ENCODE data around the gene CHEK2.
"Not testable (repeated sequence)": the region's sequence is repeated elsewhere in the genome, so short reads cannot be mapped to it uniquely, and the experiment has no call there.

Gene CHEK2

DNA sequence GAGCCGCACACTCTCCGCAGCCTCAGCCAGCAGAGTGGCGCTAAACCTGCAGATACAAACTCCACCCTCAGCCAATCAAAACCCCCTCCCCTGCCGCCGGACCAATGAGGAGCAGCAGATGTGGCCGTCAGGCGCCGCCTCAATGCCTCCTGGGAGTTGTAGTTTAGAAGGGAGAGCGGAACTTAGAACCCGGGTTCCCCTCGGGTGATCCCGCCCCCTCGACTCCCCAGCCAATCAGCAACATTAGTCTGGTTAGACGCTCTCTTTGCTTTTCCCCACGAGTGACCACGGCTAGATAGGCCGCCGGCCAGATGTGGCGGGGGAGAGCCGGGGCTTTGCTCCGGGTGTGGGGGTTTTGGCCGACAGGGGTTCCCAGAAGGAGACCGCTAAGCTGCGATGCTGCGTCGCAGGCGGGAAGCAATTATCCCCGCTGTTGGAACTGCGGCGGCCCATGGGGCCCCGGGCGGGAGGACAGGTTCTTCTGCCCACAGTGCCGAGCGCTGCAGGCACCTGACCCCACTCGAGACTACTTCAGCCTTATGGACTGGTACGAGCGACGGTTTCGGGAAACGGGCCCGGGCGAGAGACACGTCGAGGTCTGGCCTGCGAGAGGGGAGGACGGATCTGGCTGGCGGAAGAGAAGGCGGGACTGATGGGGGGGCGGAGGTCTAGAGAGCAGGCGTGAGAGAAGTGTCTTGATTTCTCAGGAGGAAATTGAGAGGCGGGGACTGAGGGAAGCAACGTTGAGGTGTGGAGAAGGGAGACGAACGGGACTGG lies at the start of gene CHEK2, which contains the start of gene HSCB:
CHEK2 (minus strand) TSS at position 36 of the 777 bp plus-strand sequence. CDS start 7,099 bp downstream, outside the sequence.
HSCB (plus strand) TSS at position 255 of the 777 bp plus-strand sequence; CDS start at position 312, 57 bp downstream.
- DNase-seq (ENCODE audit: low spot score) = peak; percentile 99

DNA sequence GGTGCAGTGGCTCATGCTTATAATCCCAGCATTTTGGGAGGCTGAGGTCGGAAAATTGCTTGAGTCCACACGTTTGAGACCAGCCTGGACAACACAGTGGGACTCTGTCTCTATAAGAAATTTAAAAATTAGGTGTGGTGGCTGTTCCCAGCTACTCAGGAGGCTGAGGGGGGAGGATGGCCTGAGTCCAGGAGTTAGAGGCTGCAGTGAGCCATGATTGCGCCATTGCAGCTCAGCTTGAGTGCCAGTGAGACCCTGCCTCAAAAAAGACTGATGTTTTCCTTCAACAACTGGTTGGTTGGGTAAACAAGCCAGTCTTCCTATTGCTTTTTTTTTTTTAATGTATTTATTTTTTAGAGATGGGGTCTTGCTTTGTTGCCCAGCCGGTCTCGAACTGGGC lies 49.5 kb upstream of the CHEK2 start:
- DNase-seq (ENCODE audit: low spot score) = no peak

DNA sequence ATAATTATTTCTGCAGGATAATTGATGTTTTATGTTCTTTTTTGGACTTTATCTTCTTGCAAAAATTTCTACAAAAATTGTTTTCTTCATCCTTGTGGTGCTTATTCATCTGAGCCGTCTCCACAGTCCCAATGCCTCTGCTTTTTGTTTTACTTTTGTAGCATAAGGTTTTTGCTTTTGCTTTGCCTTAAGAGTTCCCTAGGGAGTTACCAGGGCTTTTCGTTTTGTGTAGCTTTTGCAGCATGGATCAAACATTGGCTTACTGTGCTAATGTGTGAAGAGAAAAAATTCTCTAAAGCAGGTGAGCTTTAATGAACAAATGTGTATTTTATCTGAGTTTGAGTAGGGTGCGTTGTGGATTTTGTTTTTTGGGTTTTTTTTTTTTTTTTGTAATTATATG lies 47.0 kb upstream of the CHEK2 start:
- no peak for DNase-seq (ENCODE audit: low spot score)

DNA sequence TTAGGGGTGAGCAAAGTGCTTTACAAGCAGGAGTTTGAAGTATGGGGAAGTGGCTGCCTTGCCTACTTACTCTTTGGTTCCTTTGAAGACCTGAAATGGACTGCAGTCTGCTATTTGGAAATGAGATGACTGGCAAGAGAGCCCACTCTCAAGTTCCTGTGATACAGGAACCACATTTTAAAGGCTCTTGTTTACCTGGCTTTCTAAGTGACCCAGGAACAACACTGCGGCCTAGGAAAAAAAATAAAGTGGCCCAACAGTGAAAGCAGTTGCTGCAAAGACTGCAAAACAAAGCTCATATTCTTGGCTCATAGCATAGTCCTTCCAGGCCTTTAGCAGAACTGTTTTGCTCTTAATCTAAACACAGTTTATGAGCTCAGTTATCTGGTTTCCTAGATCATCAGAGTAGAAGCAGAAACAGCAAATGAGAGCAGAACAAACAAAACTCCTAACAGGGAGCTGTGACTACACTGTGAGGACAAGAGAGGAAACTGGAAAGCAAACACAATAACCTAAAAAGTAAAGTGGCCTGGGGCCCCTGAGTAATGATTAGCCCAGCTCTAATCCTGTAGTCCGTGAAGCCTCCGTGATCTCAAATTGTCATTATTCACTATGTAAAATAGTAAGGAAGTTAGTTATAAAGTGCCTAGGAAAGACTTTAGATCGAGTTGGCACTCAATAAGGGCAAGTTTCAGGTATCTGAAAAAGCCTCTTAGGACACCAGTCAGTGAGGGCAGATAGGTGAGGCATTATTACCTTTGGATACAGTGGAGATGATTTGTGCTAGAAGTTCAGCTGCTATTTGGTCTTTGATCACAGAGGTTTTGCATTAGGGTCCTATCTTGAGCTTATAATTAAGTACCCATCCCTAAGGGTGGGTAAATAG lies 42.4 kb upstream of the CHEK2 start:
- DNase-seq (ENCODE audit: low spot score) = no peak

DNA sequence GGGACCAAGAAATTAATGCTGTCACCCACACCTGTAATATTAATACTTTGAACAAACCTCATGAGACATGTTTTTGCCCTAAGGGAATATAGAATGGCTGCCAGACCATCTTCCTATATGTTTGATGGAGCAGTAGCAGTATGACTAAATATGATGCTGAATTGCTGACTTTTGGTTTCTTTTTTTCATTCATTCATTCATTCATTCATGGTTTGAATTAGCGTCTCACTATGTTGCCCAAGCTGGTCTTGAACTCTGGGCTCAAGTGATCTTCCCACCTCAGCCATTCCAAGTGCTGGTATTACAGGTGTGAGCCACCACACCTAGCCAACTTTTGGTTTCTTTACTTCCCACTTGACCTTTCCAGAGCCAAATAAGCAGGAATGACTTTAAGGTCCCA lies 38.7 kb upstream of the CHEK2 start:
- DNase-seq (ENCODE audit: low spot score) = no peak

DNA sequence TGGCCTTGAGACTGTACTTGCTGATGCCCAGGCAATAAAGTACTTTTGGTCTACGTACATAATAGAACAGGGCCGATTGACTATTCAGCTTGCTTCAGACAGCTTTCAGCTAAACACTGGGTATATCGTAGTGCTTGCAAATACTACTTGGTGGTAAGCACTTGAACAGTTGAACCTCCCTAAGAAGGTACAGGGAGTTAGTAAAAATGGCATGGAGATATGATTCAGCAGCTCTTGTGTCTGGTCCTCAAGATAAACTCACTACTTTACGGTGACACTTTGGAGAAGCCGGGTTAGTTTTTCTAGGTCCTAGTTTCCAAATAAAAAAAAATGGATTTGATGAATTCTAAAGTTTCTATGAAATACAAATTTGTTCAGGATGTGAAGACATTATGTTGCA lies 38.2 kb upstream of the CHEK2 start:
- no peak for DNase-seq (ENCODE audit: low spot score)

DNA sequence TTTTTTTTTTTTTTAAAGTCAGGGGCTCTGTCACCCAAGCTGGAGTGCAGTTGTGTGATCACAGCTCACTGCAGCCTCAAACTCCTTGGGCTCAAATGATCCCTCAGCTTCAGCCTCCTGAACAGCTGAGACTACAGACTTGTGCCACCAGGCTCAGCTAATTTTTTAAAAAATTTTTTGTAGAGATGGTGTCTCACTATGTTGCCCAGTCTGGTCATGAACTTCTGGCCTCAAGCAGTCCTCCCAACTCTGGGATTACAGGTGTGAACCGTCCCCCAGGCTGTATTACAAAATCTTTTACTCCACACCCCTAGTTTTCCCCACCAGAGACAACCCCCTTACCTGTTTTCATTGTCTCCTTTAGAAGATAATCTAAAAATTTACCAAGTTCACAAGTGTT lies 32.8 kb upstream of the CHEK2 start:
- no peak for DNase-seq (ENCODE audit: low spot score)

DNA sequence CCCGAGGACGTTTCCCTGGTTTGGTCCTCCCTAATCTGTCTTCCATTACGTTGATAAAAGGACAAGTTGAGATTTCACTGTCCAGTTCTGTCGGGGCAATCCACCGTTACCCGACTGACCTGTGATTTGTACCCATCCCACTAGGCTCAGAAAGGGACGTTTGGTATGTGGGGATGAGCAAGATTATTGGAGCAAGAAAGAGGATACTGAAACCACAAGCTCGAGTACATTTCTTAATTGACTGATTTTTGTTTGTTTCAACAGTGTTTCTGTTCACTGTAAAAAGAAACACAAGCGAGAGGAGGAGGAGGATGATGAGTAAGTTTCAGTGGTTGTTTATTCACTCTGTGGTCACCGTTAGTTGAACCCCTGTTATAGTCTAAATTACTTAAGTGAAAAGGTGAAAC lies 31.8 kb upstream of the CHEK2 start:
- DNase-seq (ENCODE audit: low spot score) = no peak

DNA sequence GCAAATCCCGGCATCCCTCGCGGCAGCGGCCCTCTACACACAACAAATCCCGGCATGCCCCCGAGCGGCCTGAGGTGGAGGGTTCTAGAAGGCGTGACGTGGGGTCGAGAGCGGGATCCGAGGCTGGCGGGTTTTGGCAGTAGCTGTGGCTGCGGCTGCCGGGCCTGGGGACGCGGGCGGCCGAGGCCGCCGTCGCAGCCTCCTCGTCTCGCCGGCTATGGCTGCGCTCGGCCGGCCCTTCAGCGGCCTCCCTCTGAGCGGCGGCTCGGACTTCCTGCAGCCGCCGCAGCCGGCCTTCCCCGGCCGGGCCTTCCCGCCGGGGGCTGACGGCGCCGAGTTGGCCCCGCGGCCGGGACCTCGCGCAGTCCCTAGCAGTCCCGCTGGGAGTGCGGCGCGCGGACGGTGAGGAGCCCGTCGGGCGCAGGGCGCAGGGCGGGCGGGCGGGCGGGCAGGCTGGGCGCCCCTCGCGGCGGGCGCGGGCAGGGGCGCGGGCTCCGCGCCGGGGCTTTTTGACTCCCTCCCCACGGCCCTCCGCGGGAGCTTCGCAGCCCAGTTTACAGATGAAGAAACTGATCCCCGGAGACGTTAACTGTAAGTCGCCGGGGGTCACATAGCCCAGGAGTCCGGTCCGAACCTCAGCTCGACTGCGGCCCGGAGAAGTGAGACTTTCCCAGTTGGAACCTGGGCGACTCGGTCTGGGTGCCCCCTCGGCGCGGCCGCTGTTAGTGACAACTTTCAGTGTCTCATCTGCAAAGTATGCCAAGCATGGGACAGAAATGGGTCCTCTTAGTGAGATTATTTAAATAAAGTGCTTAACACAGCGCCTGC lies 31.2 kb upstream of the CHEK2 start, which contains the start of gene CCDC117:
CCDC117 (plus strand) TSS at position 63 of the 828 bp plus-strand sequence; CDS start at position 218, 155 bp downstream.
- peak; percentile 97 for DNase-seq (ENCODE audit: low spot score)

DNA sequence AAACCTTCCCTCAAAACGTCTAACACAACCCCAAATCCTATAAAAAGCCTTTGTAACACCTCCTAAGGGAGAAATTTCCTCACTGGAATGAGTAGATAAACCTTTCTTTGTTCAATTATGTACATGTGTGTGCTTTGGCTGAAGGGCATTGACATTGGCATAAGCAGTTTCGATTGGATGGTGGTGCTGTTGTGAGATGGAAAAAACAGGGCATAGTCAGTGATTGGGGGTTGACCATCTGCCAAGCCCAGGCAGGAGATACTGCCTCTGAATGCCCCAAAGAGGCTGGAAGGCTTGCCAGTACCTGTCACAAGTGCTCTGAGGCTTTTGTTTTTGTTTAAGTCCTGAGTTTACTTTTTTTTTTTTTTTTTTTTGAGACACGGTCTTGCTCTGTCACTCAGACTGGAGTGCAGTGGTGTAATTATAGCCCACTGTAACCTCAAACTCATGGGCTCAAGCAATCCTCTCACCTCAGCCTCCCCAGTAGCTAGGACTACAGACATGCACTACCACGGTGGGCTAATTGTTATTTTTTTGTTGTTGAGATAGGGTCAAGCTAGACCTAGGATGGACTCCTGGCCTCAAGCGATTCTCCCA lies 29.7 kb upstream of the CHEK2 start:
- no peak for DNase-seq (ENCODE audit: low spot score)

DNA sequence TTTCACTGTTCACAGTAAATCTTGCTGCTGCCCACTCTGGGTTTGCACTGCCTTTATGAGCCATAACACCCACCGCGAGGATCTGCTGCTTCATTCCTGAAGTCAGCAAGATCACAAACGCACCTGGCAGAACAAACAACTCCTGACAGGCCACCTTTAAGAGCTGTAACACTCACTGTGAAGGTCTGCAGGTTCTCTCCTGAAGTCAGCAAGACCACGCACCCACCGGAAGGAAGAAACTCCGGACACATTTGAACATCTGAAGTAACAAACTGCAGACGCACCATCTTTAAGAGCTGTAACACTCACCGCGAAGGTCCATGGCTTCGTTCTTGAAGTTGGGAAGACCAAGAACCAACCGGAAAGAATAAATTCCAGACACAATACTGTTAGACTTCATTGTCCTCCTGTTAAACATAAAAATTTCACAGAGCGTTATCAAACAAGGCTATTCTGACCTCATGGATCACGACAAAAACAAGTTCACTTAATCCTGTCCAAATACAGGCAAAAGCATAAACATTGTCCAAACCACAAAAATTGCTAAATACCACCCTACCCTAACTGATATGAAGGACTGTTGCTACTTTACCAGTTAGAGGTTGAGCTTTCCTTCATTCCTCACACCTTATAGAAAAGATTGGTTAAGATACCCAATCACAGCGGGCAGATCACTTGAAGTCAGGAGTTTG lies 27.9 kb upstream of the CHEK2 start:
- no peak for DNase-seq (ENCODE audit: low spot score)

DNA sequence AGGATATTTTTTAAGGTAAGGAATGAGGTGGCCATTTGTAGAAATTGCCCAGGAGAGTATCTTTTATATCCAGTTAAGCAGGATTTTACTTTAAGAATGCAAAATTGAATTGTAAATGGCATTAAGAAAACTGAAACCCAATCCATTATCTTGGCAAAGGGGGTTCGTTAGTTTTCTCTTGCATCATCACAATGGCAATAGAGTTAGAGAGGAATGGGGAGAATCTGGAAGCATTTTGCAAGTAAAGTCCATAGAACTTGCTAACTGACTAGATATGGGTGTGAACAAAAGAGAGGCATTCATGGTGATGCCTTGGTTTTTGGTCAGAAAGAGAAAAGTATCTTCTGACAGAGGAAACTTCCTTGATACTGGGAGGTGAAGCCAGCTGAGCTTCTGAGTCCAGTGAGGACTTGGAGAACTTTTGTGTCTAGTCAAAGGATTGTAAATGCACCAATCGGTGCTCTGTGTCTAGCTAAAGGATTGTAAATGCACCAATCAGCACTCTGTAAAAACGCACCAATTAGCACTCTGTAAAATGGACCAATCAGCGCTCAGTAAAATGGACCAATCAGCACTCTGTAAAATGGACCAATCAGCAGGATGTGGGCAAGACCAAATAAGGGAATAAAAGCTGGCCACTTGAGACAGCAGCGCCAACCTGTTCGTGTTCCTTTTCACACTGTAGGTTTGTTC lies 27.2 kb upstream of the CHEK2 start:
- no peak for DNase-seq (ENCODE audit: low spot score)

DNA sequence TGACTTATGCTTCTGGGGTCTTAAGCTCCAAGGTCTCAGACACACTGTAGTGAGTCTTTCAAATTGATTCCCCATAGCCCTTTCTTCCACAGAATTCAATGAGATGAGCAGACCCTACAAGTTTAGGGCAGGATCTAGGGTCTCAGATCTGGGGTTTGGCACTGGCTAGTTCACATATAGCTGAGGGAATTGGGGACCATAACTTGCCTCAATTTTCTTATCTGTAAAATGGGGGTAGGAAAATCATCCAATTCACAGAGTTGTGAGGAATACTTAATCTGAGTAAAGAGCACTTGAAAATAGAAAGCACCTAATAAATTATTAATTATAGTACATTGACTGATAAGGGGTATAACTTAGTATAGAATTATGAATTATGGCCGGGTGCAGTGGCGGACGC lies 25.0 kb upstream of the CHEK2 start:
- no peak for DNase-seq (ENCODE audit: low spot score)

DNA sequence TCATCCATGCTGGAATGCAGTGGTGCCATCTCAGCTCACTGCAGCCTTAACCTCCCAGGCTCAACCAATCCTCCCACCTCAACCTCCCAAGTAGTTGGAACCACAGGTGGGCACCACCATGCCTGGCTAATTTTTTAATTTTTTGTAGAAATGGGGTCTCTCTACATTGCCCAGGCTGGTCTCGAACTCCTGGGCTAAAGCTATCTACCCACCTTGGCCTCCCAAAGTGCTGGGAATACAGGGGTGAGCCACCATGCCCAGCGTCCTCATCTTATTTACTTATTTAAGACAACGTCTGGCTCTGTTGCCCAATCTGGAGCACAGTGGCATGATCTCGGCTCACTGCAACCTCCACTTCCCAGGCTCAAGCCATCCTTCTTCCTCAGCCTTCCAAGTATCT lies 20.4 kb upstream of the CHEK2 start:
- not testable (repeated sequence) for DNase-seq (ENCODE audit: low spot score)

DNA sequence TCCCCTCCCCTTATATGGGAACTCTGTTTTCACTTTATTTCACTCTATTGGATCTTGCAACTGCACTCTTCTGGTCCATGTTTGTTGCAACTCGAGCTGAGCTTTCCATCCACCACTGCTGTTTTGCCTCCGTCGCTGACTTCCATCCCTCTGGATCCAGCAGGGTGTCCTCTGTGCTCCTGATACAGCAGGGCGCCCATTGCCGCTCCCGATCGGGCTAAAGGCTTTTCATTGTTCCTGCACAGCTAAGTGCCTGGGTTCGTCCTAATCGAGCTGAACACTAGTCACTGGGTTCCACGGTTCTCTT lies 19.8 kb upstream of the CHEK2 start:
- no peak for DNase-seq (ENCODE audit: low spot score)

DNA sequence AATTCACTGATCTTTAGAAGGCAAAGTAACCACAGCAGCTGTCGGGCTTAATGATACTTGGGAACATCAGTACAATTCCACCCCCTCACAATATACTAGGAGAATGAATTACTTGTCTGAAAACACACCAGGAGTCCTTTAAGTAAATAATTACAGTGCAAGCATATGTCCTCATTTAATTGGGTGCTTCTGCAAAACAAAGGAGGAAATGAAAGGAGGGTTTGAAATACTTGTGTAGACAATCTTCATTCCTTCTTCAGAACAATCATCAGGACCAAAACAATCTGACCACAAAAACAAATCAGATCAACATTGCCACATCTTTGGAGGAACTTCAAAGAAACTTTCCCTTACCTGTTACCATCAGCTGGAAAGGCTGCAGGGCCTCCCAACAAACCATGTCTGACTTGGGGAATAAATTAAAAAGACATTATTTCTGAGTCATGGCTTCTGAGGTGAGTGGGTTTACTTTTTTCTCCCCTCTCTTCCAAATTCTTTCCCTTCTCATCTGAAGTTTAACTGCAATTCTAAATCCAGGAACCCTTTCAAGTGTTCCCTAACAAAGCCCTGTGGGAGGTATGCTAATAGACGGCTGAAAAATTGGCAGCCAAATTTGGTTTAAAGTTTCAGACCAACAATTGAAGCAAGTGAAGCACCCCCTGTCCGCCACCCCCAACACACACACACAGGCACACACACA lies 18.4 kb upstream of the CHEK2 start:
- no peak for DNase-seq (ENCODE audit: low spot score)

DNA sequence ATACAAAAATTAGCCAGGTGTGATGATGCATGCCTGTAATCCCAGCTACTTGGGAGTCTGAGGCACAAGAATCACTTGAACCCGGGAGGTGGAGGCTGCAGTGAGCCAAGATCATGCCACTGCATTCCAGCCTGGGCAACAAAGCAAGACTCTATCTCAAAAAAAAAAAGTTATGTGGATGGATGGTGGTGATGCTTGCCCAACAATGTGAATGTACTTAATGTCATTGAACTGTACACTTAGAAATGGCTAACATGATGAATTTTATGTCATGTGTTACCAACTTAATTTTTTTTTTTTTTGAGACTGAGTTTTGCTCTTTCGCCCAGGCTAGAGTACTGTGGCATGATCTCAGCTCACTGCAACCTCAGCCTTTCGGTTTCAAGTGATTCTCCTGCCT lies 12.9 kb upstream of the CHEK2 start:
- DNase-seq (ENCODE audit: low spot score) = not testable (repeated sequence)

DNA sequence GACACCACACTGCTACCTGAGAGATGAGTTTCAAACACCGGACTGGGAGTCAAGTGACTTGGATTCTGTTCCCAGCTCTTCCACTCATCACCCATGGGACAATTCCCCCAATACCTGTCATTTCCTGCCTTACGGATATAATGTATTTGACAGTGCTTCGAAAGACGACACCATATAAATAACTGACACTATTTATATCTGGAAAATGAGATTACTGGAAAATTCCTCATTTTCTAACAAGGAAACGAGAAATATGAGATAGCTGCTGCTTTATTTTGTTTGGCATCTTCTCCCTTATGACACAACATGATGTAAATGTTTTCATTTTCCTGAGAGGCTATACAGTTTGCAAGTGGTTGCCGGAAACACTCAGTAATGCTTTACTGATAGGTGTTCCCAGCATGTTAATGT lies 8.9 kb upstream of the CHEK2 start:
- peak; percentile 56 for DNase-seq (ENCODE audit: low spot score)

DNA sequence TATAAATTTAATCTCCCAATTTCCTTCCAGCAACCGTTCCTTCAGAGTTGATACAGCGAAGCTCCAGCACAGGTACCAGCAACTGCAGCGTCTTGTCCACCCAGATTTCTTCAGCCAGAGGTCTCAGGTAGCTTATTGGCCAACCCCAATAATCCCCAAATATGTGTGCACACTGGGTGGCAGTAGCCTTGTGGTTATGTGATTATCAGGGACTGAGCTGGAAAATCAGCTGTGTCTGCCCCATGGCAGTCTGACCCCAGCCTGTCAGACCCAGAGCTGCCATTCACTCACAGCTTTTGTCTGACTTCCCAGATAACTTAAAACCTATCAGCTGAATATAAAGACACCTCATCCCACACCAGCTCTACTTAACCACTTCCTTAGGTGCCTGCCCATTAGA lies 2.2 kb upstream of the CHEK2 start:
- no peak for DNase-seq (ENCODE audit: low spot score)

DNA sequence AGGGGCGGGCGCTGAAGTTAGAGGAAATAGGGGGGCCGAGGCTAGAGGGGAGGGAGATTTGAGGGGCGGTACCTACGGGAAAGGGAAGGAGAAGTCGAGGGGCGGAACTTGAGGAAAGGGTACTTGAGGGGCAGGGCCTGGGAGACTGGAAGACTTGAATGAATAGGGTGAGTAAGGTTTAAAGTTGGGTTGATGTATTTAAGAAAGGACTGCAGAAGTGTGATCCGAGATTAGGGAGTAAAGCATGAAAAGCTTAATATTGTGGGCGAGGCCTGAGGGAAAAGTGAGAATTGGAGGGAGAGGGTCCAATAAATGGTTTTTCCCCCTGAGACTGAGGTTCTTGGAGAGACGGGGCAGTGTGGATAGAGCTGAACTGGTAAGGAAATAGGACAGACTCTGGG lies 942 bp upstream of the CHEK2 start:
- peak; percentile 11 for DNase-seq (ENCODE audit: low spot score)
